Neural cell (in vitro differentiated cells): ENCODE data around the gene CUL2. TPM values are rescaled to one million over a fixed set of nuclear protein-coding genes. Genes with fewer than 3 reads are reported as not detected.

Experiments
- H2AFZ ChIP-seq: fragments of 200-600, 300-800 bp; sonication (generic), shearing (Covaris generic); 2 replicates; pipeline ENCODE4 v1.6.0; 2014; ENCODE audit warnings: low read depth, mild to moderate bottlenecking, antibody characterized with exemption, low read length, moderate library complexity
- H3F3A ChIP-seq: fragments of 200-600 bp; shearing (Covaris generic); 2 replicates; pipeline ENCODE4 v1.6.1; 2016; ENCODE audit warnings: mild to moderate bottlenecking, moderate library complexity, mixed read lengths, antibody characterized with exemption, low read length; ENCODE audit not compliant: insufficient read depth, poor library complexity, severe bottlenecking
- H3K27ac ChIP-seq: fragments of 200-600, 300-800 bp; sonication (generic), shearing (Covaris generic); 2 replicates; pipeline ENCODE4 v1.5.1; 2014; ENCODE audit warnings: mild to moderate bottlenecking, low read length, moderate library complexity
- H3K27me3 ChIP-seq: fragments of 300-800, 200-600 bp; sonication (generic), shearing (Covaris generic); 2 replicates; pipeline ENCODE4 v1.6.0; 2014; ENCODE audit warnings: mild to moderate bottlenecking, low read depth, low read length, moderate library complexity; ENCODE audit not compliant: insufficient read depth
- H3K36me3 ChIP-seq: fragments of 300-800, 200-600 bp; sonication (generic), shearing (Covaris generic); 2 replicates; pipeline ENCODE4 v1.5.1; 2014; ENCODE audit warnings: mild to moderate bottlenecking, antibody characterized with exemption, low read length, moderate library complexity; ENCODE audit not compliant: insufficient read depth
- H3K4me2 ChIP-seq: fragments of 300-800, 200-600 bp; sonication (generic), shearing (Covaris generic); 2 replicates; pipeline ENCODE4 v1.6.0; 2014; ENCODE audit warnings: mild to moderate bottlenecking, low read length
- H3K4me3 ChIP-seq: fragments of 300-800, 200-600 bp; sonication (generic), shearing (Covaris generic); 2 replicates; pipeline ENCODE4 v1.5.1; 2014; ENCODE audit warnings: mild to moderate bottlenecking, low read length, moderate library complexity
- H3K79me2 ChIP-seq: fragments of 200-600 bp; shearing (Covaris generic); replicated peaks from 2 replicates; pipeline ENCODE4 v1.6.0; 2014; ENCODE audit warnings: mild to moderate bottlenecking, low read length, moderate library complexity; ENCODE audit not compliant: insufficient read depth
- H3K9ac ChIP-seq: fragments of 300-800, 200-600 bp; sonication (generic), shearing (Covaris generic); 2 replicates; pipeline ENCODE4 v1.6.1; 2016; ENCODE audit warnings: mild to moderate bottlenecking, low read length, mixed read lengths
- H3K9me2 ChIP-seq: fragments of 200-600 bp; shearing (Covaris generic); 2 replicates; pipeline ENCODE4 v1.6.1; 2016; ENCODE audit warnings: mild to moderate bottlenecking, low read length, mixed read lengths; ENCODE audit not compliant: insufficient read depth
- H3K9me3 ChIP-seq: fragments of 200-600, 300-800 bp; sonication (generic), shearing (Covaris generic); 2 replicates; pipeline ENCODE4 v1.6.1; 2016; ENCODE audit warnings: mild to moderate bottlenecking, mixed run types, low read length, moderate library complexity, mixed read lengths
- H4K20me1 ChIP-seq: fragments of 200-600 bp; shearing (Covaris generic); 2 replicates; pipeline ENCODE4 v1.6.1; 2016; ENCODE audit warnings: mild to moderate bottlenecking, mixed run types; ENCODE audit not compliant: insufficient read depth
- EP300 ChIP-seq: fragments of 450-650 bp; conservative IDR thresholded peaks from 2 replicates; pipeline ENCODE4 v1.6.1; 2014; ENCODE audit warnings: antibody characterized with exemption, mild to moderate bottlenecking, moderate library complexity; ENCODE audit not compliant: poor library complexity, severe bottlenecking
- EZH2 ChIP-seq: fragments of 200-600, 300-800 bp; shearing (Covaris generic), sonication (generic); IDR thresholded peaks from 2 replicates; pipeline ENCODE4 v1.6.1; 2014; ENCODE audit warnings: antibody characterized with exemption, low read length, borderline replicate concordance, mild to moderate bottlenecking; ENCODE audit not compliant: insufficient read depth, poor library complexity, severe bottlenecking
- MXI1 ChIP-seq: fragments of 450-650 bp; conservative IDR thresholded peaks from 2 replicates; pipeline ENCODE4 v1.6.1; 2014; ENCODE audit warnings: antibody characterized with exemption, mild to moderate bottlenecking; ENCODE audit not compliant: poor library complexity, severe bottlenecking
- POLR2AphosphoS5 ChIP-seq: IDR thresholded peaks from 2 replicates; pipeline ENCODE4 v1.6.1; 2012
- RAD21 ChIP-seq: fragments of 450-650 bp; conservative IDR thresholded peaks from 2 replicates; pipeline ENCODE4 v1.6.1; 2014; ENCODE audit warnings: antibody characterized with exemption, mild to moderate bottlenecking, moderate library complexity
- SMC3 ChIP-seq: fragments of 450-650 bp; conservative IDR thresholded peaks from 2 replicates; pipeline ENCODE4 v1.6.1; 2014; ENCODE audit warnings: antibody characterized with exemption, mild to moderate bottlenecking, moderate library complexity; ENCODE audit not compliant: poor library complexity
- TAF1 ChIP-seq: IDR thresholded peaks from 2 replicates; pipeline ENCODE4 v1.6.1; 2012; ENCODE audit warnings: low read depth
- polyA plus RNA-seq: library from polyadenylated mRNA; depleted of rRNA; stranded (reverse); fragments of >200 nt; gene quantifications from 2 replicates; pipeline ENCODE4 v1.2.3, GENCODE V29; 2014
- TF ChIP-seq, protein P1 (sequence below): IDR thresholded peaks from 2 replicates; pipeline ENCODE4 v1.6.1; 2012; ENCODE audit warnings: borderline replicate concordance
- TF ChIP-seq, protein P2 (sequence below): fragments of 450-650 bp; IDR thresholded peaks from 2 replicates; pipeline ENCODE4 v1.5.1; 2014; ENCODE audit warnings: antibody characterized with exemption, mild to moderate bottlenecking, moderate library complexity; ENCODE audit not compliant: poor library complexity, severe bottlenecking

Gene CUL2
- polyA plus RNA-seq, 1 donor from 2014 or later: 40.5 TPM

DNA sequence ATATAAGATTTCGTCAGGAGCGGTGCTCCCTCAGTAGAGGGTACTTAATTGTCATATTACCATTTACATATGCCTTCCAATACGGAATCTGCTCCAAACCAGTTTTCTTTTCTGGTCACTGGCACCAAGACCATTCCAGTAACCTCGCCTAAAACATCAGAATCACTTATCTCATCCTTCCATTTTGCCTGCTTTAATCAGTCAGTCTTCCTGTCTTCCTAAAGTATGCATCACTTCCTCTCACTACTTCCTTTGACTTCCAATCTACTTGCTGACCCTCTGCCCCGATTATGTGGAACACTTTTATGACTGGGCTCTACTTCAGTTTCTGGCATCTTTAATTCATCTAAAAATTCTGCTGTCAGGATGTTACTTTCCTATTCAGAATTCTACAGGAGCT lies 33.5 kb downstream of the CUL2 start:
- Histone ChIP-seq H3K36me3 (peaks cover 9% of the 10 kb centered on the region), H3K79me2 (no peaks in the 10 kb centered on the region), H3K9ac (no peak overlapping the region), H3K9me2 (no peaks in the 10 kb centered on the region), H3K27ac (no peak overlapping the region), H2AFZ (no peak overlapping the region), H3K4me2 (no peak overlapping the region), H3F3A (no peaks in the 10 kb centered on the region), H4K20me1 (no peaks in the 10 kb centered on the region), H3K4me3 (no peak overlapping the region), H3K27me3 (no peaks in the 10 kb centered on the region), H3K9me3 (no peaks in the 10 kb centered on the region)
- TF ChIP-seq, protein P1, sequence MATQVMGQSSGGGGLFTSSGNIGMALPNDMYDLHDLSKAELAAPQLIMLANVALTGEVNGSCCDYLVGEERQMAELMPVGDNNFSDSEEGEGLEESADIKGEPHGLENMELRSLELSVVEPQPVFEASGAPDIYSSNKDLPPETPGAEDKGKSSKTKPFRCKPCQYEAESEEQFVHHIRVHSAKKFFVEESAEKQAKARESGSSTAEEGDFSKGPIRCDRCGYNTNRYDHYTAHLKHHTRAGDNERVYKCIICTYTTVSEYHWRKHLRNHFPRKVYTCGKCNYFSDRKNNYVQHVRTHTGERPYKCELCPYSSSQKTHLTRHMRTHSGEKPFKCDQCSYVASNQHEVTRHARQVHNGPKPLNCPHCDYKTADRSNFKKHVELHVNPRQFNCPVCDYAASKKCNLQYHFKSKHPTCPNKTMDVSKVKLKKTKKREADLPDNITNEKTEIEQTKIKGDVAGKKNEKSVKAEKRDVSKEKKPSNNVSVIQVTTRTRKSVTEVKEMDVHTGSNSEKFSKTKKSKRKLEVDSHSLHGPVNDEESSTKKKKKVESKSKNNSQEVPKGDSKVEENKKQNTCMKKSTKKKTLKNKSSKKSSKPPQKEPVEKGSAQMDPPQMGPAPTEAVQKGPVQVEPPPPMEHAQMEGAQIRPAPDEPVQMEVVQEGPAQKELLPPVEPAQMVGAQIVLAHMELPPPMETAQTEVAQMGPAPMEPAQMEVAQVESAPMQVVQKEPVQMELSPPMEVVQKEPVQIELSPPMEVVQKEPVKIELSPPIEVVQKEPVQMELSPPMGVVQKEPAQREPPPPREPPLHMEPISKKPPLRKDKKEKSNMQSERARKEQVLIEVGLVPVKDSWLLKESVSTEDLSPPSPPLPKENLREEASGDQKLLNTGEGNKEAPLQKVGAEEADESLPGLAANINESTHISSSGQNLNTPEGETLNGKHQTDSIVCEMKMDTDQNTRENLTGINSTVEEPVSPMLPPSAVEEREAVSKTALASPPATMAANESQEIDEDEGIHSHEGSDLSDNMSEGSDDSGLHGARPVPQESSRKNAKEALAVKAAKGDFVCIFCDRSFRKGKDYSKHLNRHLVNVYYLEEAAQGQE: no peak
- TF ChIP-seq, protein P2, sequence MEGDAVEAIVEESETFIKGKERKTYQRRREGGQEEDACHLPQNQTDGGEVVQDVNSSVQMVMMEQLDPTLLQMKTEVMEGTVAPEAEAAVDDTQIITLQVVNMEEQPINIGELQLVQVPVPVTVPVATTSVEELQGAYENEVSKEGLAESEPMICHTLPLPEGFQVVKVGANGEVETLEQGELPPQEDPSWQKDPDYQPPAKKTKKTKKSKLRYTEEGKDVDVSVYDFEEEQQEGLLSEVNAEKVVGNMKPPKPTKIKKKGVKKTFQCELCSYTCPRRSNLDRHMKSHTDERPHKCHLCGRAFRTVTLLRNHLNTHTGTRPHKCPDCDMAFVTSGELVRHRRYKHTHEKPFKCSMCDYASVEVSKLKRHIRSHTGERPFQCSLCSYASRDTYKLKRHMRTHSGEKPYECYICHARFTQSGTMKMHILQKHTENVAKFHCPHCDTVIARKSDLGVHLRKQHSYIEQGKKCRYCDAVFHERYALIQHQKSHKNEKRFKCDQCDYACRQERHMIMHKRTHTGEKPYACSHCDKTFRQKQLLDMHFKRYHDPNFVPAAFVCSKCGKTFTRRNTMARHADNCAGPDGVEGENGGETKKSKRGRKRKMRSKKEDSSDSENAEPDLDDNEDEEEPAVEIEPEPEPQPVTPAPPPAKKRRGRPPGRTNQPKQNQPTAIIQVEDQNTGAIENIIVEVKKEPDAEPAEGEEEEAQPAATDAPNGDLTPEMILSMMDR: no peak
- no peak for TF ChIP-seq MXI1
- TF ChIP-seq EP300: no peak
- TF ChIP-seq POLR2AphosphoS5: no peak
- TF ChIP-seq TAF1: no peak

DNA sequence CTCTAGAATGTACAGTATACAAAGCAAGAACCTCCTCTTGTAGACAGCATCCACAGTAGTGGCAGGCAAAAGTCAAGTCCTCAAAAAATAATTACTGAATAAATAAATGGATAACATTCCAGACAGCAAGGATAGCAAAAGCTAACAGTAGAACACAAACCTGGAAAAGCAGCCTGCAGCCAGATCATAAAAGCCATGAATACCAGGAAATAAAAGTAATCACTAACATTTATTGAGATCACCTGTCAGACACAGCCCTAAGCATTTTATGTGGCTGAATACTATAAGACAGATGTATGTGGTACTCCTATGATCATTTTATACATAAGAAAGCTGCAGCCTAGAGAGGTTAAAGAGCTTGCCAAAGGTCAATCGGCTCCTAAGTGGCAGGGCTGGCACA lies 34.0 kb downstream of the CUL2 start:
- Histone ChIP-seq H3K9me2 (no peaks in the 10 kb centered on the region), H4K20me1 (no peaks in the 10 kb centered on the region), H3K9me3 (no peaks in the 10 kb centered on the region), H3K27me3 (no peaks in the 10 kb centered on the region), H3K9ac (no peak overlapping the region), H3K36me3 (peaks cover 9% of the 10 kb centered on the region), H3K79me2 (no peaks in the 10 kb centered on the region), H3K4me3 (no peak overlapping the region), H3K27ac (no peak overlapping the region), H3K4me2 (no peak overlapping the region), H2AFZ (no peak overlapping the region), H3F3A (no peaks in the 10 kb centered on the region)
- TF ChIP-seq, protein P2: no peak
- TF ChIP-seq RAD21: no peak
- no peak for TF ChIP-seq EZH2
- no peak for TF ChIP-seq POLR2AphosphoS5
- TF ChIP-seq TAF1: no peak
- TF ChIP-seq SMC3: no peak
- TF ChIP-seq, protein P1: no peak
- no peak for TF ChIP-seq EP300
- TF ChIP-seq MXI1: no peak
